Thyroid gland (tissue), 4 donors: ENCODE results near the gene CD2AP. TPM values are rescaled to one million over a fixed set of nuclear protein-coding genes. Genes with fewer than 3 reads are reported as not detected.

Experiments
- DNase-seq, 2 donors: peaks; one replicate each; pipeline ENCODE4 v3.0.0-alpha.2; 2019
- H3K27ac ChIP-seq, 3 donors: fragments of 200-600 bp; sonication (generic); 1 replicate in 2 of 3; 2 replicates in 1 of 3; pipeline ENCODE4 v1.5.1; 2016 to 2019; ENCODE audit warnings: mild to moderate bottlenecking in 1 of 3, moderate library complexity in 1 of 3
- H3K27me3 ChIP-seq: fragments of 200-600 bp; sonication (generic); one replicate; pipeline ENCODE4 v1.5.1; 2019
- H3K36me3 ChIP-seq, 2 donors: fragments of 200-600 bp; sonication (generic); one replicate each; pipeline ENCODE4 v1.5.1; 2016 to 2019
- H3K4me1 ChIP-seq, 2 donors: fragments of 200-600 bp; sonication (generic); one replicate each; pipeline ENCODE4 v1.5.1; 2017 to 2019
- H3K4me3 ChIP-seq, 3 donors: fragments of 200-600 bp; sonication (generic); replicated peaks in 1 of 3; 1 replicate in 2 of 3; 2 replicates in 1 of 3; pipeline ENCODE4 v1.5.1; 2016; ENCODE audit warnings: mild to moderate bottlenecking in 1 of 3
- H3K9me3 ChIP-seq: fragments of 200-600 bp; sonication (generic); one replicate; pipeline ENCODE4 v1.5.1; 2017
- CTCF ChIP-seq, 6 experiments: fragments of 200-600 bp in 3 of 6; fragments of 450-650 bp in 3 of 6; sonication (generic) in 3 of 6; IDR thresholded peaks; one replicate each; pipeline ENCODE4 v1.5.1; 2016 to 2019; ENCODE audit warnings: antibody characterized with exemption in 6 of 6, mild to moderate bottlenecking in 2 of 6, inconsistent platforms in 1 of 6, moderate library complexity in 1 of 6
- POLR2A ChIP-seq, 2 donors: fragments of 450-650 bp; IDR thresholded peaks; one replicate each; pipeline ENCODE4 v1.6.1; 2017; ENCODE audit warnings: antibody characterized with exemption in 2 of 2, mild to moderate bottlenecking in 2 of 2, moderate library complexity in 1 of 2
- WGBS, 2 donors: methylation state at CpG; one replicate each; pipeline ENCODE4 v1.1.5; 2017; 5-methylcytosine and 5-hydroxymethylcytosine counted together
- intact Hi-C: fragments of 100-400 bp; cut with DNase I; formaldehyde crosslinking; loops from one replicate; pipeline ENCODE4 v1.15.1; 2023
- total RNA-seq, 4 donors: library from RNA; depleted of rRNA; stranded (reverse); fragments of >200 nt; gene quantifications; one replicate each; pipeline ENCODE4 v1.2.3, GENCODE V29; 2016

The CD2AP gene
- total RNA-seq, 4 donors from 2014 or later: 27.9 to 48.2 (median 33.0) TPM

GRCh38 chr6:47648031-47648430 is 170.4 kb downstream of the CD2AP start:
- intact Hi-C loops: no loop called here

GRCh38 chr6:47650553-47651432 is 173.2 kb downstream of the CD2AP start:
- no peak overlapping the region for H3K27ac ChIP-seq
- H3K27me3 ChIP-seq: no peaks in the 10 kb centered on the region
- intact Hi-C loops: no loop called here
- H3K9me3 ChIP-seq: no peaks in the 10 kb centered on the region
- H3K36me3 ChIP-seq: no peaks in the 10 kb centered on the region
- no peaks in the 10 kb centered on the region for H3K4me1 ChIP-seq
- no peak for DNase-seq
- WGBS, 2 donors: 60% methylated on average over 3 of the region's 3 CpGs
- TF ChIP-seq CTCF (IDR thresholded peaks at IDR 0.05) (no peak), POLR2A (IDR thresholded peaks at IDR 0.05) (no peak)
- no peak overlapping the region for H3K4me3 ChIP-seq

More at GRCh38 chr6:47648031-47648430, 170.4 kb downstream of the CD2AP start:
- Histone ChIP-seq H3K27me3 (no peaks in the 10 kb centered on the region), H3K4me3 (no peak overlapping the region), H3K4me1 (no peaks in the 10 kb centered on the region), H3K36me3 (no peaks in the 10 kb centered on the region), H3K9me3 (no peaks in the 10 kb centered on the region), H3K27ac (no peak overlapping the region)
- 80 to 90% methylated on average over 2 of the region's 2 CpGs for WGBS, 2 donors
- DNase-seq: no peak
- TF ChIP-seq CTCF (IDR thresholded peaks at IDR 0.05) (no peak), POLR2A (IDR thresholded peaks at IDR 0.05) (no peak)

GRCh38 chr6:47651505-47651944 is 173.9 kb downstream of the CD2AP start:
- Histone ChIP-seq H3K27me3 (no peaks in the 10 kb centered on the region), H3K4me1 (no peaks in the 10 kb centered on the region), H3K4me3 (no peak overlapping the region), H3K36me3 (no peaks in the 10 kb centered on the region), H3K27ac (no peak overlapping the region), H3K9me3 (no peaks in the 10 kb centered on the region)
- TF ChIP-seq CTCF (IDR thresholded peaks at IDR 0.05): no peak
- TF ChIP-seq POLR2A (IDR thresholded peaks at IDR 0.05): no peak
- whole genome bisulfite sequencing, 2 donors: 50 to 61% methylated on average over 6 of the region's 6 CpGs
- intact Hi-C loops: no loop called here
- DNase-seq: no peak

- Histone ChIP-seq H3K9me3 (no peaks in the 10 kb centered on the region), H3K27me3 (no peaks in the 10 kb centered on the region), H3K36me3 (no peaks in the 10 kb centered on the region), H3K4me3 (no peak overlapping the region), H3K4me1 (no peaks in the 10 kb centered on the region), H3K27ac (no peak overlapping the region)
- no peak for DNase-seq
- TF ChIP-seq CTCF (IDR thresholded peaks at IDR 0.05) (no peak), POLR2A (IDR thresholded peaks at IDR 0.05) (no peak)
- 79 to 81% methylated on average over 5 of the region's 5 CpGs for WGBS, 2 donors
- intact Hi-C loops: no loop called here
Observed at GRCh38 chr6:47653706-47654105, 176.1 kb downstream of the CD2AP start.

- no peak overlapping the region for H3K27ac ChIP-seq
- no peaks in the 10 kb centered on the region for H3K9me3 ChIP-seq
- 82 to 89% methylated on average over 4 of the region's 4 CpGs for WGBS, 2 donors
- no peaks in the 10 kb centered on the region for H3K4me1 ChIP-seq
- H3K27me3 ChIP-seq: no peaks in the 10 kb centered on the region
- TF ChIP-seq POLR2A (IDR thresholded peaks at IDR 0.05) (no peak), CTCF (IDR thresholded peaks at IDR 0.05) (no peak)
- DNase-seq: no peak
- no peaks in the 10 kb centered on the region for H3K36me3 ChIP-seq
- no peak overlapping the region for H3K4me3 ChIP-seq
- intact Hi-C loops: no loop called here
Observed at GRCh38 chr6:47654255-47654654, 176.7 kb downstream of the CD2AP start.
